H1 (cell line): ENCODE measurements around the gene ZFPL1. TPM values are rescaled to one million over a fixed set of nuclear protein-coding genes. Genes with fewer than 3 reads are reported as not detected.

Experiments used
- CBX8 ChIP-seq: fragments of 300-800, 300-1000 bp; sonication (generic); IDR thresholded peaks from 2 replicates; pipeline ENCODE4 v1.7.1; 2016; ENCODE audit warnings: low read depth, low read length, borderline replicate concordance
- EZH2 ChIP-seq: fragments of 200-600 bp; sonication (generic); IDR thresholded peaks from 2 replicates; pipeline ENCODE4 v1.7.1; 2012; ENCODE audit warnings: low read depth, mild to moderate bottlenecking, moderate library complexity, low read length, inconsistent platforms; ENCODE audit not compliant: severe bottlenecking
- RNF2 ChIP-seq: fragments of 200-900, 300-1000 bp; sonication (generic); IDR thresholded peaks from 2 replicates; pipeline ENCODE4 v1.7.1; 2016; ENCODE audit warnings: borderline replicate concordance, low read depth, mild to moderate bottlenecking, antibody characterized with exemption, low read length; ENCODE audit not compliant: poor library complexity, severe bottlenecking; ENCODE audit errors: missing control alignments
- polyA plus RNA-seq, 7 experiments: library from polyadenylated mRNA; depleted of rRNA in 3 of 7; stranded (reverse) in 5 of 7; unstranded in 2 of 7; fragments of >200 nt in 5 of 7; fragments of 200-250 nt in 2 of 7; gene quantifications; 1 replicate in 5 of 7; 2 replicates in 1 of 7; 4 replicates in 1 of 7; pipeline versions ENCODE4 v1.2.1 to v1.2.3, GENCODE V29; 2011 to 2013; ENCODE audit warnings: missing spikeins in 2 of 7, mixed read lengths in 2 of 7
- total RNA-seq: library from RNA; stranded (reverse); fragmentation: NEBNext Ultra II Directional; extraction: Animal tissue kit (Norgen Biotek cat#: 25700); gene quantifications from 2 replicates; pipeline ENCODE4 v1.2.1, GENCODE V29; 2021

The ZFPL1 gene
- total and polyA plus RNA-seq, 2 of the 8 experiments (the other 6 are each of a cell fraction or from before 2014, with no cell fraction given), result 21.5 to 76.8 TPM

- TF ChIP-seq EZH2, result no peak
- peak; percentile 56 for TF ChIP-seq RNF2
- no peak for TF ChIP-seq CBX8
Observed at GRCh38 chr11:65116370-65117205, 32.6 kb downstream of the ZFPL1 start (continued).
